ENCODE measurements around the gene RGMB.
A peak's percentile ranks its signal among the peaks of the same experiment; 100 is the strongest.

RGMB gene

DNA sequence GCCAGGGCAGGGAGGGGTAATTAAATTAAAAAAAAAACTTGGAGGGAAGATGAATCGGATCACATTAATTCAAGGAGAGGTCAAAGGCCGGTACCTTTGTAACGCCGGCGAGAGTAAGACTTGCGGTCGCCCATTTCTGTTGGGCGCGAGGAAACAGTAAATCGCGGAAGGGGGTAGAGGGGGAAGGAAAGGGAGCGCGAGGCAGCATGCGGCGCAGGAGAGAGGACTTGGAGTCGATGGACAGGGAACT, 324 bp upstream of the RGMB start (continued):
- TF ChIP-seq, protein P1, sequence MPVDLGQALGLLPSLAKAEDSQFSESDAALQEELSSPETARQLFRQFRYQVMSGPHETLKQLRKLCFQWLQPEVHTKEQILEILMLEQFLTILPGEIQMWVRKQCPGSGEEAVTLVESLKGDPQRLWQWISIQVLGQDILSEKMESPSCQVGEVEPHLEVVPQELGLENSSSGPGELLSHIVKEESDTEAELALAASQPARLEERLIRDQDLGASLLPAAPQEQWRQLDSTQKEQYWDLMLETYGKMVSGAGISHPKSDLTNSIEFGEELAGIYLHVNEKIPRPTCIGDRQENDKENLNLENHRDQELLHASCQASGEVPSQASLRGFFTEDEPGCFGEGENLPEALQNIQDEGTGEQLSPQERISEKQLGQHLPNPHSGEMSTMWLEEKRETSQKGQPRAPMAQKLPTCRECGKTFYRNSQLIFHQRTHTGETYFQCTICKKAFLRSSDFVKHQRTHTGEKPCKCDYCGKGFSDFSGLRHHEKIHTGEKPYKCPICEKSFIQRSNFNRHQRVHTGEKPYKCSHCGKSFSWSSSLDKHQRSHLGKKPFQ (tag by site-specific recombination; IDR thresholded peaks at IDR 0.05), result 0 out of 2 replicates have a peak, but pooled peaks have one; percentile 45
- TF ChIP-seq, protein P2, sequence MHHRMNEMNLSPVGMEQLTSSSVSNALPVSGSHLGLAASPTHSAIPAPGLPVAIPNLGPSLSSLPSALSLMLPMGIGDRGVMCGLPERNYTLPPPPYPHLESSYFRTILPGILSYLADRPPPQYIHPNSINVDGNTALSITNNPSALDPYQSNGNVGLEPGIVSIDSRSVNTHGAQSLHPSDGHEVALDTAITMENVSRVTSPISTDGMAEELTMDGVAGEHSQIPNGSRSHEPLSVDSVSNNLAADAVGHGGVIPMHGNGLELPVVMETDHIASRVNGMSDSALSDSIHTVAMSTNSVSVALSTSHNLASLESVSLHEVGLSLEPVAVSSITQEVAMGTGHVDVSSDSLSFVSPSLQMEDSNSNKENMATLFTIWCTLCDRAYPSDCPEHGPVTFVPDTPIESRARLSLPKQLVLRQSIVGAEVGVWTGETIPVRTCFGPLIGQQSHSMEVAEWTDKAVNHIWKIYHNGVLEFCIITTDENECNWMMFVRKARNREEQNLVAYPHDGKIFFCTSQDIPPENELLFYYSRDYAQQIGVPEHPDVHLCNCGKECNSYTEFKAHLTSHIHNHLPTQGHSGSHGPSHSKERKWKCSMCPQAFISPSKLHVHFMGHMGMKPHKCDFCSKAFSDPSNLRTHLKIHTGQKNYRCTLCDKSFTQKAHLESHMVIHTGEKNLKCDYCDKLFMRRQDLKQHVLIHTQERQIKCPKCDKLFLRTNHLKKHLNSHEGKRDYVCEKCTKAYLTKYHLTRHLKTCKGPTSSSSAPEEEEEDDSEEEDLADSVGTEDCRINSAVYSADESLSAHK (tag by site-specific recombination; IDR thresholded peaks at IDR 0.05), result peak; percentile 93
- TF ChIP-seq ZNF169 (tag by site-specific recombination; IDR thresholded peaks at IDR 0.05), result no peak
- 0 out of 2 replicates have a peak, but pooled peaks have one; percentile 72 for TF ChIP-seq ZSCAN23 (tag by site-specific recombination; IDR thresholded peaks at IDR 0.05)
- peak; percentile 58; the same call in 1 of the 2 replicates for TF ChIP-seq OVOL3 (tag by site-specific recombination; IDR thresholded peaks at IDR 0.05)
- peak; percentile 29; the same call in 1 of the 2 replicates for TF ChIP-seq ZSCAN30 (tag by site-specific recombination; IDR thresholded peaks at IDR 0.05)
- no peak for TF ChIP-seq ZNF311 (tag by site-specific recombination; IDR thresholded peaks at IDR 0.05; ENCODE audit: borderline replicate concordance)
- TF ChIP-seq, protein P3, sequence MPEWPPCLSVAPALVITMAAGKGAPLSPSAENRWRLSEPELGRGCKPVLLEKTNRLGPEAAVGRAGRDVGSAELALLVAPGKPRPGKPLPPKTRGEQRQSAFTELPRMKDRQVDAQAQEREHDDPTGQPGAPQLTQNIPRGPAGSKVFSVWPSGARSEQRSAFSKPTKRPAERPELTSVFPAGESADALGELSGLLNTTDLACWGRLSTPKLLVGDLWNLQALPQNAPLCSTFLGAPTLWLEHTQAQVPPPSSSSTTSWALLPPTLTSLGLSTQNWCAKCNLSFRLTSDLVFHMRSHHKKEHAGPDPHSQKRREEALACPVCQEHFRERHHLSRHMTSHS (tag by site-specific recombination; IDR thresholded peaks at IDR 0.05), result no peak
- no peak for TF ChIP-seq ZNF146 (tag by site-specific recombination; IDR thresholded peaks at IDR 0.05)
- TF ChIP-seq ZNF248 (tag by site-specific recombination; IDR thresholded peaks at IDR 0.05), result no peak
- no peak for TF ChIP-seq ZNF121 (tag by site-specific recombination; IDR thresholded peaks at IDR 0.05)
- TF ChIP-seq ZFP37 (tag by site-specific recombination; IDR thresholded peaks at IDR 0.05), result peak; percentile 51; the same call in 1 of the 2 replicates
- TF ChIP-seq ZNF157 (tag by site-specific recombination; IDR thresholded peaks at IDR 0.05), result no peak
- TF ChIP-seq ZNF404 (tag by site-specific recombination; IDR thresholded peaks at IDR 0.05), result no peak
- TF ChIP-seq HOXD13 (CRISPR knock-in tag; IDR thresholded peaks at IDR 0.05; ENCODE audit: borderline replicate concordance), result no peak
- TF ChIP-seq, protein P4, sequence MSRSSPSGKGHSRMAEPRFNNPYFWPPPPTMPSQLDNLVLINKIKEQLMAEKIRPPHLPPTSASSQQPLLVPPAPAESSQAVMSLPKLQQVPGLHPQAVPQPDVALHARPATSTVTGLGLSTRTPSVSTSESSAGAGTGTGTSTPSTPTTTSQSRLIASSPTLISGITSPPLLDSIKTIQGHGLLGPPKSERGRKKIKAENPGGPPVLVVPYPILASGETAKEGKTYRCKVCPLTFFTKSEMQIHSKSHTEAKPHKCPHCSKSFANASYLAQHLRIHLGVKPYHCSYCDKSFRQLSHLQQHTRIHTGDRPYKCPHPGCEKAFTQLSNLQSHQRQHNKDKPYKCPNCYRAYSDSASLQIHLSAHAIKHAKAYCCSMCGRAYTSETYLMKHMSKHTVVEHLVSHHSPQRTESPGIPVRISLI (tag by site-specific recombination; IDR thresholded peaks at IDR 0.05), result peak; percentile 97
- TF ChIP-seq ZFHX2 (tag by site-specific recombination; conservative IDR thresholded peaks at IDR 0.05), result no peak
- TF ChIP-seq ZNF785 (tag by site-specific recombination; IDR thresholded peaks at IDR 0.05), result no peak
- no peak for TF ChIP-seq ZNF114 (tag by site-specific recombination; IDR thresholded peaks at IDR 0.05)
- TF ChIP-seq ZNF837 (tag by site-specific recombination; IDR thresholded peaks at IDR 0.05), result no peak
- TF ChIP-seq ZNF112 (tag by site-specific recombination; IDR thresholded peaks at IDR 0.05), result no peak
- TF ChIP-seq, protein P5, sequence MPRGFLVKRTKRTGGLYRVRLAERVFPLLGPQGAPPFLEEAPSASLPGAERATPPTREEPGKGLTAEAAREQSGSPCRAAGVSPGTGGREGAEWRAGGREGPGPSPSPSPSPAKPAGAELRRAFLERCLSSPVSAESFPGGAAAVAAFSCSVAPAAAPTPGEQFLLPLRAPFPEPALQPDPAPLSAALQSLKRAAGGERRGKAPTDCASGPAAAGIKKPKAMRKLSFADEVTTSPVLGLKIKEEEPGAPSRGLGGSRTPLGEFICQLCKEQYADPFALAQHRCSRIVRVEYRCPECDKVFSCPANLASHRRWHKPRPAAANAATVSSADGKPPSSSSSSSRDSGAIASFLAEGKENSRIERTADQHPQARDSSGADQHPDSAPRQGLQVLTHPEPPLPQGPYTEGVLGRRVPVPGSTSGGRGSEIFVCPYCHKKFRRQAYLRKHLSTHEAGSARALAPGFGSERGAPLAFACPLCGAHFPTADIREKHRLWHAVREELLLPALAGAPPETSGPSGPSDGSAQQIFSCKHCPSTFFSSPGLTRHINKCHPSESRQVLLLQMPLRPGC (tag by site-specific recombination; IDR thresholded peaks at IDR 0.05), result peak; percentile 68; the same call in 1 of the 2 replicates
- no peak for TF ChIP-seq YY2 (tag by site-specific recombination; IDR thresholded peaks at IDR 0.05)
- no peak for TF ChIP-seq ZFP3 (tag by site-specific recombination; IDR thresholded peaks at IDR 0.05; ENCODE audit: low read depth)
- no peak for TF ChIP-seq ZNF37A (tag by site-specific recombination; IDR thresholded peaks at IDR 0.05)
- TF ChIP-seq BCL11B (tag by site-specific recombination; IDR thresholded peaks at IDR 0.05; ENCODE audit: low read depth), result peak; percentile 93
- peak; percentile 91 for TF ChIP-seq GLIS1 (tag by site-specific recombination; IDR thresholded peaks at IDR 0.05)
- TF ChIP-seq KLF10 (tag by site-specific recombination; IDR thresholded peaks at IDR 0.05), result 0 out of 2 replicates have a peak, but pooled peaks have one; percentile 14
- TF ChIP-seq SETDB1 (IDR thresholded peaks at IDR 0.05; ENCODE audit: insufficient read length, low read length), result peak; percentile 50
- TF ChIP-seq ZNF239 (tag by site-specific recombination; IDR thresholded peaks at IDR 0.05), result no peak
- TF ChIP-seq, protein P6, sequence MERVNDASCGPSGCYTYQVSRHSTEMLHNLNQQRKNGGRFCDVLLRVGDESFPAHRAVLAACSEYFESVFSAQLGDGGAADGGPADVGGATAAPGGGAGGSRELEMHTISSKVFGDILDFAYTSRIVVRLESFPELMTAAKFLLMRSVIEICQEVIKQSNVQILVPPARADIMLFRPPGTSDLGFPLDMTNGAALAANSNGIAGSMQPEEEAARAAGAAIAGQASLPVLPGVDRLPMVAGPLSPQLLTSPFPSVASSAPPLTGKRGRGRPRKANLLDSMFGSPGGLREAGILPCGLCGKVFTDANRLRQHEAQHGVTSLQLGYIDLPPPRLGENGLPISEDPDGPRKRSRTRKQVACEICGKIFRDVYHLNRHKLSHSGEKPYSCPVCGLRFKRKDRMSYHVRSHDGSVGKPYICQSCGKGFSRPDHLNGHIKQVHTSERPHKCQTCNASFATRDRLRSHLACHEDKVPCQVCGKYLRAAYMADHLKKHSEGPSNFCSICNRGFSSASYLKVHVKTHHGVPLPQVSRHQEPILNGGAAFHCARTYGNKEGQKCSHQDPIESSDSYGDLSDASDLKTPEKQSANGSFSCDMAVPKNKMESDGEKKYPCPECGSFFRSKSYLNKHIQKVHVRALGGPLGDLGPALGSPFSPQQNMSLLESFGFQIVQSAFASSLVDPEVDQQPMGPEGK (tag by site-specific recombination; IDR thresholded peaks at IDR 0.05), result peak; percentile 99

Measured in HEK293 (cell line).